ENCODE measurements around the gene ACAD10.
A peak's percentile ranks its signal among the peaks of the same experiment; 100 is the strongest.

ACAD10 gene

GRCh38 chr12:111728795-111729194, 42.9 kb downstream of the ACAD10 start:
- TF ChIP-seq GATA3 (IDR thresholded peaks at IDR 0.05; ENCODE audit: low read depth, low read length), result no peak
- no peak for TF ChIP-seq GATA2 (IDR thresholded peaks at IDR 0.05; ENCODE audit: low read depth, low read length)

- TF ChIP-seq GATA2 (IDR thresholded peaks at IDR 0.05; ENCODE audit: low read depth, low read length), result peak; percentile 66
- TF ChIP-seq GATA3 (IDR thresholded peaks at IDR 0.05; ENCODE audit: low read depth, low read length), result no peak
These were observed 44.6 kb downstream of the ACAD10 start for GRCh38 chr12:111730420-111730819.

GRCh38 chr12:111732786-111733185, 46.9 kb downstream of the ACAD10 start:
- TF ChIP-seq GATA2 (IDR thresholded peaks at IDR 0.05; ENCODE audit: low read depth, low read length) (no peak), GATA3 (IDR thresholded peaks at IDR 0.05; ENCODE audit: low read depth, low read length) (no peak)

GRCh38 chr12:111733340-111733915, 47.6 kb downstream of the ACAD10 start:
- TF ChIP-seq GATA3 (IDR thresholded peaks at IDR 0.05; ENCODE audit: low read depth, low read length) (no peak), GATA2 (IDR thresholded peaks at IDR 0.05; ENCODE audit: low read depth, low read length) (no peak)

GRCh38 chr12:111741235-111741812, 55.5 kb downstream of the ACAD10 start:
- no peak for TF ChIP-seq GATA2 (IDR thresholded peaks at IDR 0.05; ENCODE audit: low read depth, low read length)
- no peak for TF ChIP-seq GATA3 (IDR thresholded peaks at IDR 0.05; ENCODE audit: low read depth, low read length)

GRCh38 chr12:111745211-111745610, 59.4 kb downstream of the ACAD10 start:
- no peak for TF ChIP-seq GATA3 (IDR thresholded peaks at IDR 0.05; ENCODE audit: low read depth, low read length)
- no peak; the same call in 1 of the 2 replicates for TF ChIP-seq GATA2 (IDR thresholded peaks at IDR 0.05; ENCODE audit: low read depth, low read length)

GRCh38 chr12:111747333-111747732, 61.5 kb downstream of the ACAD10 start:
- no peak for TF ChIP-seq GATA3 (IDR thresholded peaks at IDR 0.05; ENCODE audit: low read depth, low read length)

GRCh38 chr12:111748151-111748672, 62.4 kb downstream of the ACAD10 start:
- TF ChIP-seq GATA2 (IDR thresholded peaks at IDR 0.05; ENCODE audit: low read depth, low read length) (no peak), GATA3 (IDR thresholded peaks at IDR 0.05; ENCODE audit: low read depth, low read length) (no peak)

- TF ChIP-seq GATA3 (IDR thresholded peaks at IDR 0.05; ENCODE audit: low read depth, low read length) (no peak), GATA2 (IDR thresholded peaks at IDR 0.05; ENCODE audit: low read depth, low read length) (no peak)
These were observed 63.0 kb downstream of the ACAD10 start for GRCh38 chr12:111748867-111749266.

GRCh38 chr12:111749391-111749790, 63.5 kb downstream of the ACAD10 start:
- TF ChIP-seq GATA2 (IDR thresholded peaks at IDR 0.05; ENCODE audit: low read depth, low read length) (no peak), GATA3 (IDR thresholded peaks at IDR 0.05; ENCODE audit: low read depth, low read length) (no peak)

GRCh38 chr12:111753144-111753881, 67.5 kb downstream of the ACAD10 start:
- TF ChIP-seq GATA3 (IDR thresholded peaks at IDR 0.05; ENCODE audit: low read depth, low read length), result no peak
- peak; percentile 38; the same call in 1 of the 2 replicates for TF ChIP-seq GATA2 (IDR thresholded peaks at IDR 0.05; ENCODE audit: low read depth, low read length)

GRCh38 chr12:111754671-111755070, 68.8 kb downstream of the ACAD10 start:
- no peak for TF ChIP-seq GATA2 (IDR thresholded peaks at IDR 0.05; ENCODE audit: low read depth, low read length)
- no peak for TF ChIP-seq GATA3 (IDR thresholded peaks at IDR 0.05; ENCODE audit: low read depth, low read length)

GRCh38 chr12:111756196-111756595, 70.3 kb downstream of the ACAD10 start:
- TF ChIP-seq GATA3 (IDR thresholded peaks at IDR 0.05; ENCODE audit: low read depth, low read length) (no peak), GATA2 (IDR thresholded peaks at IDR 0.05; ENCODE audit: low read depth, low read length) (no peak)

GRCh38 chr12:111756681-111757080, 70.8 kb downstream of the ACAD10 start:
- TF ChIP-seq GATA3 (IDR thresholded peaks at IDR 0.05; ENCODE audit: low read depth, low read length) (no peak), GATA2 (IDR thresholded peaks at IDR 0.05; ENCODE audit: low read depth, low read length) (no peak)
